COLO829 (cell line): ENCODE measurements around the gene ELFN1.

Experiments
- DNase-seq: peaks from one replicate; pipeline ENCODE4 v3.0.0; 2012; ENCODE audit warnings: low spot score

Gene ELFN1

GRCh38 chr7:1694611-1695511 lies 24.8 kb downstream of the ELFN1 start:
- no peak for DNase-seq

GRCh38 chr7:1695800-1696454 lies 25.9 kb downstream of the ELFN1 start:
- DNase-seq = no peak

GRCh38 chr7:1696671-1697498 lies 26.8 kb downstream of the ELFN1 start:
- no peak for DNase-seq

GRCh38 chr7:1697499-1698125 lies 27.5 kb downstream of the ELFN1 start:
- DNase-seq = no peak

- no peak for DNase-seq
Observed at GRCh38 chr7:1698201-1698600, 28.1 kb downstream of the ELFN1 start.

- no peak for DNase-seq
Observed at GRCh38 chr7:1698951-1699350, 28.9 kb downstream of the ELFN1 start.

GRCh38 chr7:1700086-1700485 lies 30.0 kb downstream of the ELFN1 start:
- no peak for DNase-seq

- DNase-seq = no peak
Observed at GRCh38 chr7:1700536-1701333, 30.7 kb downstream of the ELFN1 start.

- DNase-seq = no peak
Observed at GRCh38 chr7:1702652-1703051, 32.6 kb downstream of the ELFN1 start.

- DNase-seq = no peak
Observed at GRCh38 chr7:1703441-1703840, 33.4 kb downstream of the ELFN1 start.

GRCh38 chr7:1703871-1704810 lies 34.1 kb downstream of the ELFN1 start:
- no peak for DNase-seq

- no peak for DNase-seq
Observed at GRCh38 chr7:1704811-1705738, 35.0 kb downstream of the ELFN1 start.

- no peak for DNase-seq
Observed at GRCh38 chr7:1705856-1706255, 35.8 kb downstream of the ELFN1 start.

GRCh38 chr7:1706381-1706720 lies 36.3 kb downstream of the ELFN1 start:
- DNase-seq = no peak

GRCh38 chr7:1706721-1707613 lies 36.9 kb downstream of the ELFN1 start:
- DNase-seq = no peak

- no peak for DNase-seq
Observed at GRCh38 chr7:1707756-1708595, 37.9 kb downstream of the ELFN1 start.

GRCh38 chr7:1708596-1709251 lies 38.6 kb downstream of the ELFN1 start:
- no peak for DNase-seq
